ENCODE data around the gene IL19. TPM values are rescaled to one million over a fixed set of nuclear protein-coding genes. Genes with fewer than 3 reads are reported as not detected.

Gene IL19
- total RNA-seq, 1 experiment from 2014 or later, result not detected

DNA sequence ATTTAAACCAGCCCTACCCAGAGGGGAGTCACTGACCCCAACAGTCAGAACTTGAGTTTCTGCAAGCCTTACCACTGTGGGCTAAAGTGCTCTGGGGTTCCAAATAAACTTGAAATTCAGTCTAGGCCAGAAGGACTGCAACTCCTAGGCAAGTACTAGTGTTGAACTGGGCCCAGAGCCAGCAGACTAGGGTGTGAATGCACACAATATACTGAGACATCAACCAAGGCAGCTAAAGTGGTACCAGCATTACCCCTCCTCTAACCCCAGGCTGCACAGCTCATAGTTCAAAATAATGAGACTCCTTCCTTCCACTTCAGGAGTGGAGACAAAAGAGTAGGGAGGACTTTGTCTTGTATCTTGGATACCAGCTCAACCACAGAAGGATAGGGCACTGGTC is 75.9 kb downstream of the IL19 start:
- Histone ChIP-seq H3K56ac (ENCODE audit: insufficient read length, low read depth, low read length) (no peak overlapping the region), H3K4ac (ENCODE audit: low read depth, low read length) (no peak overlapping the region), H2BK120ac (ENCODE audit: low read depth, low read length, poor library complexity, severe bottlenecking) (no peak overlapping the region), H3K4me2 (ENCODE audit: insufficient read depth, insufficient read length, low read length) (no peak overlapping the region), H2BK12ac (ENCODE audit: insufficient read length, low read depth, low read length) (no peak overlapping the region), H3K18ac (ENCODE audit: insufficient read length, low read depth, low read length) (no peak overlapping the region), H2BK20ac (ENCODE audit: low read depth, low read length, poor library complexity, severe bottlenecking) (no peak overlapping the region), H3K9me3 (ENCODE audit: control insufficient read depth, low read depth, low read length) (no peaks in the 10 kb centered on the region), H2BK5ac (ENCODE audit: insufficient read length, low read length) (no peak overlapping the region), H3K79me1 (ENCODE audit: insufficient read depth, low read depth, low read length, poor library complexity, severe bottlenecking) (no peaks in the 10 kb centered on the region), H4K91ac (ENCODE audit: insufficient read length, low read depth, low read length) (no peak overlapping the region), H4K5ac (ENCODE audit: insufficient read length, low read depth, low read length) (no peak overlapping the region), H3K14ac (ENCODE audit: insufficient read depth, low read length) (no peak overlapping the region), H3K79me2 (ENCODE audit: insufficient read depth, low read length) (no peaks in the 10 kb centered on the region), H3K4me1 (ENCODE audit: insufficient read depth, low read length) (no peaks in the 10 kb centered on the region), H4K8ac (replicated peaks; ENCODE audit: insufficient read length, low read depth, low read length) (no peak overlapping the region), H2BK15ac (ENCODE audit: low read depth, low read length) (no peak overlapping the region), H3K27ac (ENCODE audit: insufficient read length, low read depth, low read length) (no peak overlapping the region), H2AK5ac (ENCODE audit: insufficient read length, low read length) (no peak overlapping the region), H3K23ac (ENCODE audit: insufficient read length, low read depth, low read length) (no peak overlapping the region), H3K23me2 (ENCODE audit: insufficient read length, low read depth, low read length, poor library complexity, severe bottlenecking) (peaks cover 2% of the 10 kb centered on the region), H3K9ac (ENCODE audit: extremely low read depth, insufficient read length, low read length) (no peak overlapping the region), H2AFZ (ENCODE audit: low read length) (no peak overlapping the region), H3K27me3 (ENCODE audit: insufficient read depth, low read length) (no peaks in the 10 kb centered on the region), H3T11ph (ENCODE audit: low read length) (no peak overlapping the region), H4K20me1 (ENCODE audit: control insufficient read depth, insufficient read depth, insufficient read length) (no peaks in the 10 kb centered on the region)
- Mint-ChIP-seq H3K4me3 (no peak overlapping the region), H3K9me3 (peaks cover under 1 to 6% of the 10 kb centered on the region in 2 experiments; a peak in 4 of 5 replicates), H3K27me3 (ENCODE audit: low read depth) (peaks cover 14% of the 10 kb centered on the region), H3K27ac (no peak overlapping the region), H3K36me3 (ENCODE audit: insufficient read depth in 1 of 3, low read depth in 3 of 3) (peaks cover 0 to 3% (median 0%) of the 10 kb centered on the region in 3 experiments; a peak in 3 of 7 replicates), H3K4me1 (no peaks in the 10 kb centered on the region)
- TF ChIP-seq, protein P1, sequence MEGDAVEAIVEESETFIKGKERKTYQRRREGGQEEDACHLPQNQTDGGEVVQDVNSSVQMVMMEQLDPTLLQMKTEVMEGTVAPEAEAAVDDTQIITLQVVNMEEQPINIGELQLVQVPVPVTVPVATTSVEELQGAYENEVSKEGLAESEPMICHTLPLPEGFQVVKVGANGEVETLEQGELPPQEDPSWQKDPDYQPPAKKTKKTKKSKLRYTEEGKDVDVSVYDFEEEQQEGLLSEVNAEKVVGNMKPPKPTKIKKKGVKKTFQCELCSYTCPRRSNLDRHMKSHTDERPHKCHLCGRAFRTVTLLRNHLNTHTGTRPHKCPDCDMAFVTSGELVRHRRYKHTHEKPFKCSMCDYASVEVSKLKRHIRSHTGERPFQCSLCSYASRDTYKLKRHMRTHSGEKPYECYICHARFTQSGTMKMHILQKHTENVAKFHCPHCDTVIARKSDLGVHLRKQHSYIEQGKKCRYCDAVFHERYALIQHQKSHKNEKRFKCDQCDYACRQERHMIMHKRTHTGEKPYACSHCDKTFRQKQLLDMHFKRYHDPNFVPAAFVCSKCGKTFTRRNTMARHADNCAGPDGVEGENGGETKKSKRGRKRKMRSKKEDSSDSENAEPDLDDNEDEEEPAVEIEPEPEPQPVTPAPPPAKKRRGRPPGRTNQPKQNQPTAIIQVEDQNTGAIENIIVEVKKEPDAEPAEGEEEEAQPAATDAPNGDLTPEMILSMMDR (conservative IDR thresholded peaks at IDR 0.05), result no peak
- DNase-seq, result no peak

Data from H9 (cell line).